ENCODE data around the gene TOM1L1.

- TF ChIP-seq TAF1 (IDR thresholded peaks at IDR 0.05; ENCODE audit: borderline replicate concordance, insufficient read depth, low read length) (no peak), POLR2AphosphoS5 (IDR thresholded peaks at IDR 0.05; ENCODE audit: low read depth, low read length) (no peak)
- TF ChIP-seq, protein P1, sequence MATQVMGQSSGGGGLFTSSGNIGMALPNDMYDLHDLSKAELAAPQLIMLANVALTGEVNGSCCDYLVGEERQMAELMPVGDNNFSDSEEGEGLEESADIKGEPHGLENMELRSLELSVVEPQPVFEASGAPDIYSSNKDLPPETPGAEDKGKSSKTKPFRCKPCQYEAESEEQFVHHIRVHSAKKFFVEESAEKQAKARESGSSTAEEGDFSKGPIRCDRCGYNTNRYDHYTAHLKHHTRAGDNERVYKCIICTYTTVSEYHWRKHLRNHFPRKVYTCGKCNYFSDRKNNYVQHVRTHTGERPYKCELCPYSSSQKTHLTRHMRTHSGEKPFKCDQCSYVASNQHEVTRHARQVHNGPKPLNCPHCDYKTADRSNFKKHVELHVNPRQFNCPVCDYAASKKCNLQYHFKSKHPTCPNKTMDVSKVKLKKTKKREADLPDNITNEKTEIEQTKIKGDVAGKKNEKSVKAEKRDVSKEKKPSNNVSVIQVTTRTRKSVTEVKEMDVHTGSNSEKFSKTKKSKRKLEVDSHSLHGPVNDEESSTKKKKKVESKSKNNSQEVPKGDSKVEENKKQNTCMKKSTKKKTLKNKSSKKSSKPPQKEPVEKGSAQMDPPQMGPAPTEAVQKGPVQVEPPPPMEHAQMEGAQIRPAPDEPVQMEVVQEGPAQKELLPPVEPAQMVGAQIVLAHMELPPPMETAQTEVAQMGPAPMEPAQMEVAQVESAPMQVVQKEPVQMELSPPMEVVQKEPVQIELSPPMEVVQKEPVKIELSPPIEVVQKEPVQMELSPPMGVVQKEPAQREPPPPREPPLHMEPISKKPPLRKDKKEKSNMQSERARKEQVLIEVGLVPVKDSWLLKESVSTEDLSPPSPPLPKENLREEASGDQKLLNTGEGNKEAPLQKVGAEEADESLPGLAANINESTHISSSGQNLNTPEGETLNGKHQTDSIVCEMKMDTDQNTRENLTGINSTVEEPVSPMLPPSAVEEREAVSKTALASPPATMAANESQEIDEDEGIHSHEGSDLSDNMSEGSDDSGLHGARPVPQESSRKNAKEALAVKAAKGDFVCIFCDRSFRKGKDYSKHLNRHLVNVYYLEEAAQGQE (IDR thresholded peaks at IDR 0.05; ENCODE audit: insufficient read depth in 1 of 2, low read depth in 2 of 2, low read length in 2 of 2): no peak
Observed at GRCh38 chr17:54967621-54968261, 67.1 kb downstream of the TOM1L1 start.
